K562 (cell line): ENCODE results near the gene ZNF154. TPM values are rescaled to one million over a fixed set of nuclear protein-coding genes. Genes with fewer than 3 reads are reported as not detected.
A peak's percentile ranks its signal among the peaks of the same experiment; 100 is the strongest.

ENCODE experiments used
- CBFB ChIP-seq: sonication (generic); formaldehyde crosslinking; IDR thresholded peaks from 2 replicates; pipeline ENCODE4 v1.4.0; 2020; ENCODE audit warnings: mild to moderate bottlenecking, missing genetic modification reagents
- DEAF1 ChIP-seq: fragments of 450-650 bp; formaldehyde crosslinking; IDR thresholded peaks from 2 replicates; pipeline ENCODE4 v1.4.0; 2020; ENCODE audit warnings: mild to moderate bottlenecking, moderate library complexity
- FOS ChIP-seq: IDR thresholded peaks from 3 replicates; pipeline ENCODE4 v1.6.1; 2011; ENCODE audit not compliant: insufficient read length; ENCODE audit errors: extremely low read depth
- HDGF ChIP-seq: fragments of 450-650 bp; IDR thresholded peaks from 2 replicates; pipeline ENCODE4 v1.6.1; 2016
- MAFG ChIP-seq: fragments of 450-650 bp; conservative IDR thresholded peaks from 2 replicates; pipeline ENCODE4 v1.6.1; 2016; ENCODE audit warnings: missing genetic modification characterization, missing compliant biosample characterization
- MIER1 ChIP-seq: fragments of 450-650 bp; IDR thresholded peaks from 2 replicates; pipeline ENCODE4 v1.6.1; 2016; ENCODE audit warnings: antibody characterized with exemption, mild to moderate bottlenecking, low read depth
- POLR2AphosphoS5 ChIP-seq: IDR thresholded peaks from 2 replicates; pipeline ENCODE4 v1.6.1; 2011; ENCODE audit warnings: mild to moderate bottlenecking, low read depth, low read length, moderate library complexity; ENCODE audit not compliant: control insufficient read depth, insufficient read depth
- RBM15 ChIP-seq: fragments of 200-400 bp; formaldehyde crosslinking; IDR thresholded peaks from 2 replicates; pipeline ENCODE4 v1.6.1; 2018; ENCODE audit warnings: mild to moderate bottlenecking, low read length, moderate library complexity; ENCODE audit not compliant: insufficient read depth
- RFX1 ChIP-seq: fragments of 450-650 bp; IDR thresholded peaks from 2 replicates; pipeline ENCODE4 v1.6.1; 2016; ENCODE audit warnings: mild to moderate bottlenecking, moderate library complexity
- SIX5 ChIP-seq, 2 experiments: IDR thresholded peaks; 2 replicates each; pipeline ENCODE4 v1.6.1; 2011; ENCODE audit warnings: low read length in 2 of 2, borderline replicate concordance in 1 of 2, low read depth in 1 of 2, mild to moderate bottlenecking in 1 of 2, moderate library complexity in 1 of 2; ENCODE audit not compliant: insufficient read depth in 1 of 2
- SMAD1 ChIP-seq: fragments of 150-350 bp; IDR thresholded peaks from 2 replicates; pipeline ENCODE4 v1.6.1; 2014; ENCODE audit warnings: low read length, low read depth; ENCODE audit not compliant: partially characterized antibody
- STAT5B ChIP-seq: fragments of 250-450 bp; sonication (Bioruptor Pico); IDR thresholded peaks from 2 replicates; pipeline ENCODE4 v1.8.0; 2021; ENCODE audit warnings: mild to moderate bottlenecking, inconsistent platforms
- USF2 ChIP-seq: sonication (generic); formaldehyde crosslinking; IDR thresholded peaks from 2 replicates; pipeline ENCODE4 v1.5.0; 2020; ENCODE audit warnings: missing genetic modification reagents
- polyA plus RNA-seq, 8 experiments: library from polyadenylated mRNA; depleted of rRNA in 4 of 8; stranded (reverse) in 5 of 8; unstranded in 3 of 8; fragments of >200 nt; fragmentation: Nextera tagmentation in 2 of 8; fragmentation: Illumina TruSeq in 1 of 8; extraction: Ambion mirVana in 2 of 8; extraction: Trizol in 1 of 8; gene quantifications; 2 replicates each; pipeline versions ENCODE4 v1.2.1 to v1.2.3, GENCODE V29; 2011 to 2014; ENCODE audit warnings: inconsistent platforms in 1 of 8, missing spikeins in 1 of 8
- total RNA-seq, 7 experiments: library from RNA; depleted of rRNA in 6 of 7; stranded (reverse); fragments of >200 nt in 6 of 7; fragmentation: Illumina TruSeq in 2 of 7; extraction: Trizol in 2 of 7; gene quantifications; 2 replicates each; pipeline versions ENCODE4 v1.2.1 to v1.2.3, GENCODE V29; 2011 to 2021; ENCODE audit warnings: low replicate concordance in 1 of 7
- TF ChIP-seq, protein P1 (sequence below): fragments of 450-650 bp; IDR thresholded peaks from 2 replicates; pipeline ENCODE4 v1.6.1; 2018; ENCODE audit not compliant: partially characterized antibody

ZNF154 gene
- total and polyA plus RNA-seq, 9 of the 15 experiments (the other 6 are each of a cell fraction or from before 2014, with no cell fraction given) = 0.06 to 0.11 (median 0.07) TPM; not detected in 6

DNA sequence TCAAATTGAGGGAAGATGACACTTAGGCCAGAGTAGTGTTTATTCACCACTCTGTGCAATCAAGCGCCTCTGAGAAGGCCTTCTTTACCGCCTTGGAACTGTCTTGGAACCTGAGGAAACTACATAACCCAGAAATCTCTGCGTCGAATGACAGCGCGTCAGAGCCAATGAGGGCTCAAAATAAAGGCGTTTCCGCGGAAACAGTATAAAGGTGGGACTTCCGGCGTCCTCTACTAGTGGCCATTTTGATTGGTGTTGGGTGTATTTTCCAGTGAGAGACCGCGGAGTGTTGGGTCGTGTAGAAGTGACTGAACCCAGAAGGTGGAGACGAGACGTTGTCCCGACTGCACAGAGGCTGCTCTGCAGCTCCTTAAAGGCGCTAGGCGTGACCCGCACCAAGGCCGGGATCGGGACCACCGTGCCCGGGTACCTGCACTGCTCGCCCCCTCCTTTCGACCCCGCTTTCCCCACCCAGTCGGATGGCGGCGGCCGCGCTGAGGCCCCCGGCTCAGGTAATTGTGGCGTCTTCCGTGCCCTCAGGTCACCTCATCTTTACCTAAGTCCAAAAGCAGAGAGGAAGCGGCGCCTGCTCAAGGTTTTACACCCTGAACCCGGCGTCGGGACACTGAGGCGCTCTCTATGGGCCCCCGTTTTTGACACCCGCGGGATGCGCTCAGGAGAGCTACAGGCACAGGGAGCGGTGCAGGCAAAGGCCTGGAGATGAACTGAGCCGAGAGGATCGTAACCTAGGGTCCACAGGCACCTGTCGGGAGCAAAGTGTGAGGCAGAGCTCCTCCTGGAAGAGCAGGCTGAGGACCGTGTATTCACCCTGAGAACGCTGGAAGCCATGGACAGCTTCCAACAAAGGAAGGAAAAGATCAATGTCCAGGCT is 37.8 kb upstream of the ZNF154 start, which contains the start of gene ZNF776 (continued):
- no peak for TF ChIP-seq DEAF1 (CRISPR knock-in tag)
- peak; percentile 89 for TF ChIP-seq RFX1
- TF ChIP-seq POLR2AphosphoS5 = peak; percentile 79
- TF ChIP-seq CBFB (CRISPR knock-in tag) = no peak
- TF ChIP-seq SIX5 (IDR thresholded peaks at IDR 0.05; ENCODE audit: borderline replicate concordance in 1 of 2, insufficient read depth in 1 of 2, low read depth in 1 of 2, low read length in 2 of 2) = peak; percentile 79 to 89
- no peak for TF ChIP-seq SMAD1
- TF ChIP-seq MIER1 = no peak
- no peak for TF ChIP-seq HDGF
- TF ChIP-seq RBM15 = no peak
- peak; percentile 78 for TF ChIP-seq FOS
- no peak for TF ChIP-seq STAT5B (CRISPR knock-in tag)
- TF ChIP-seq, protein P1, sequence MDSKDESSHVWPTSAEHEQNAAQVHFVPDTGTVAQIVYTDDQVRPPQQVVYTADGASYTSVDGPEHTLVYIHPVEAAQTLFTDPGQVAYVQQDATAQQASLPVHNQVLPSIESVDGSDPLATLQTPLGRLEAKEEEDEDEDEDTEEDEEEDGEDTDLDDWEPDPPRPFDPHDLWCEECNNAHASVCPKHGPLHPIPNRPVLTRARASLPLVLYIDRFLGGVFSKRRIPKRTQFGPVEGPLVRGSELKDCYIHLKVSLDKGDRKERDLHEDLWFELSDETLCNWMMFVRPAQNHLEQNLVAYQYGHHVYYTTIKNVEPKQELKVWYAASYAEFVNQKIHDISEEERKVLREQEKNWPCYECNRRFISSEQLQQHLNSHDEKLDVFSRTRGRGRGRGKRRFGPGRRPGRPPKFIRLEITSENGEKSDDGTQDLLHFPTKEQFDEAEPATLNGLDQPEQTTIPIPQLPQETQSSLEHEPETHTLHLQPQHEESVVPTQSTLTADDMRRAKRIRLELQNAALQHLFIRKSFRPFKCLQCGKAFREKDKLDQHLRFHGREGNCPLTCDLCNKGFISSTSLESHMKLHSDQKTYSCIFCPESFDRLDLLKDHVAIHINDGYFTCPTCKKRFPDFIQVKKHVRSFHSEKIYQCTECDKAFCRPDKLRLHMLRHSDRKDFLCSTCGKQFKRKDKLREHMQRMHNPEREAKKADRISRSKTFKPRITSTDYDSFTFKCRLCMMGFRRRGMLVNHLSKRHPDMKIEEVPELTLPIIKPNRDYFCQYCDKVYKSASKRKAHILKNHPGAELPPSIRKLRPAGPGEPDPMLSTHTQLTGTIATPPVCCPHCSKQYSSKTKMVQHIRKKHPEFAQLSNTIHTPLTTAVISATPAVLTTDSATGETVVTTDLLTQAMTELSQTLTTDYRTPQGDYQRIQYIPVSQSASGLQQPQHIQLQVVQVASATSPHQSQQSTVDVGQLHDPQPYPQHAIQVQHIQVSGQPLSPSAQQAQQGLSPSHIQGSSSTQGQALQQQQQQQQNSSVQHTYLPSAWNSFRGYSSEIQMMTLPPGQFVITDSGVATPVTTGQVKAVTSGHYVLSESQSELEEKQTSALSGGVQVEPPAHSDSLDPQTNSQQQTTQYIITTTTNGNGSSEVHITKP = peak; percentile 83
- no peak for TF ChIP-seq USF2 (CRISPR knock-in tag)
- TF ChIP-seq MAFG = no peak
